Peyer's patch (tissue), 4 donors: ENCODE measurements around the gene SEMA5B. TPM values are rescaled to one million over a fixed set of nuclear protein-coding genes. Genes with fewer than 3 reads are reported as not detected.

Experiments
- DNase-seq, 3 donors: peaks; one replicate each; pipeline ENCODE4 v3.0.0-alpha.2; 2017 to 2019
- H3K27ac ChIP-seq, 4 donors: fragments of 200-600 bp; sonication (generic); one replicate each; pipeline ENCODE4 v1.5.1; 2016 to 2019
- H3K27me3 ChIP-seq, 2 donors: fragments of 200-600 bp; sonication (generic); one replicate each; pipeline ENCODE4 v1.5.1; 2019
- H3K36me3 ChIP-seq, 3 donors: fragments of 200-600 bp; sonication (generic); one replicate each; pipeline ENCODE4 v1.5.1; 2016 to 2019
- H3K4me1 ChIP-seq, 4 donors: fragments of 200-600 bp; sonication (generic); one replicate each; pipeline ENCODE4 v1.5.1; 2016 to 2019
- H3K4me3 ChIP-seq, 4 donors: fragments of 200-600 bp; sonication (generic); 1 replicate in 3 of 4; 2 replicates in 1 of 4; pipeline ENCODE4 v1.5.1; 2016 to 2019; ENCODE audit warnings: mild to moderate bottlenecking in 1 of 4
- H3K9me3 ChIP-seq, 4 donors: fragments of 200-600 bp; sonication (generic); one replicate each; pipeline ENCODE4 v1.5.1; 2016 to 2019; ENCODE audit warnings: mild to moderate bottlenecking in 1 of 4
- POLR2A ChIP-seq, 2 donors: fragments of 450-650 bp; IDR thresholded peaks; one replicate each; pipeline ENCODE4 v1.5.1; 2017; ENCODE audit warnings: antibody characterized with exemption in 2 of 2, mild to moderate bottlenecking in 2 of 2, moderate library complexity in 2 of 2
- total RNA-seq, 4 donors: library from RNA; depleted of rRNA; stranded (reverse); fragments of >200 nt; gene quantifications; one replicate each; pipeline ENCODE4 v1.1.0, GENCODE V29; 2016
- TF ChIP-seq, protein P1 (sequence below), 6 experiments: fragments of 450-650 bp in 4 of 6; fragments of 200-600 bp in 2 of 6; sonication (generic) in 1 of 6; IDR thresholded peaks; one replicate each; pipeline ENCODE4 v1.5.1; 2017 to 2019; ENCODE audit warnings: antibody characterized with exemption in 6 of 6, mild to moderate bottlenecking in 3 of 6, moderate library complexity in 1 of 6

The SEMA5B gene
- total RNA-seq, 4 donors from 2014 or later = 0.54 to 6.8 (median 2.5) TPM; not detected in 1

DNA sequence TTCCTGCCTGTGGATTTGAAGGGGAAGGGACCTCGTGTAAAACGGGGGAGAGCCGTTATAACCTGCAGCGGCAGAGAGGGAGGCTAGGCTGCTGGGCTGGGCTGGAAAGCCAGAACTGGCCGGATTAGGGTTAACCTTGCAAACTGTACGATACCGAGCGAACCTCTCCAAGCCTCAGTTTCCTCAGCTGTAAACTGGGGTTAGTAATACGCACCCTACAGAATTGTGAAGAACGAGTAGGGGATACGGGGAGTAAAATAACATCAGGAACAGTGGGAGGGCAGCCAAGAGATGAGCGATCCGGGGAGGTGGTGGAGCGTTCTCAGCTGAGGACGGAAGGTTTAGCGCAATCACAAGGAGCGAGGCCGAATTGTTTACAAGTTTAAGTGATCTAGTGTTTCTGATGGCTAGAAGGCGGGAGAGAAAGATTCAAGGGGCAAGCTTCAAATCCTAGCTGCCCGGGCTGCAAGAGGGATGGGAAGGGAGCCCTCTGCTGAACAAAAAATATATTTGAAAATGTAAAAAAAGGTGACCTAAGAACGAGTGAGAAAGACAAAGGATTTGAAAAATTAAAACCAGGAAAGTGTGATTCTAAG lies 768 bp upstream of the SEMA5B start:
- Histone ChIP-seq H3K4me1 (peaks cover 0 to 30% (median 17%) of the 10 kb centered on the region in 4 donors), H3K27me3 (peaks cover 0 to 23% of the 10 kb centered on the region in 2 donors), H3K27ac (no peak overlapping the region), H3K4me3 (peak overlapping the region; percentile 40 to 67 (median 56)), H3K9me3 (no peaks in the 10 kb centered on the region), H3K36me3 (no peaks in the 10 kb centered on the region)
- DNase-seq = peak in 2 of 3 donors; percentile 18 to 58
- TF ChIP-seq, protein P1, sequence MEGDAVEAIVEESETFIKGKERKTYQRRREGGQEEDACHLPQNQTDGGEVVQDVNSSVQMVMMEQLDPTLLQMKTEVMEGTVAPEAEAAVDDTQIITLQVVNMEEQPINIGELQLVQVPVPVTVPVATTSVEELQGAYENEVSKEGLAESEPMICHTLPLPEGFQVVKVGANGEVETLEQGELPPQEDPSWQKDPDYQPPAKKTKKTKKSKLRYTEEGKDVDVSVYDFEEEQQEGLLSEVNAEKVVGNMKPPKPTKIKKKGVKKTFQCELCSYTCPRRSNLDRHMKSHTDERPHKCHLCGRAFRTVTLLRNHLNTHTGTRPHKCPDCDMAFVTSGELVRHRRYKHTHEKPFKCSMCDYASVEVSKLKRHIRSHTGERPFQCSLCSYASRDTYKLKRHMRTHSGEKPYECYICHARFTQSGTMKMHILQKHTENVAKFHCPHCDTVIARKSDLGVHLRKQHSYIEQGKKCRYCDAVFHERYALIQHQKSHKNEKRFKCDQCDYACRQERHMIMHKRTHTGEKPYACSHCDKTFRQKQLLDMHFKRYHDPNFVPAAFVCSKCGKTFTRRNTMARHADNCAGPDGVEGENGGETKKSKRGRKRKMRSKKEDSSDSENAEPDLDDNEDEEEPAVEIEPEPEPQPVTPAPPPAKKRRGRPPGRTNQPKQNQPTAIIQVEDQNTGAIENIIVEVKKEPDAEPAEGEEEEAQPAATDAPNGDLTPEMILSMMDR (IDR thresholded peaks at IDR 0.05) = peak in 5 of 6 experiments; percentile 9 to 45 (median 40)
- no peak for TF ChIP-seq POLR2A (IDR thresholded peaks at IDR 0.05)

DNA sequence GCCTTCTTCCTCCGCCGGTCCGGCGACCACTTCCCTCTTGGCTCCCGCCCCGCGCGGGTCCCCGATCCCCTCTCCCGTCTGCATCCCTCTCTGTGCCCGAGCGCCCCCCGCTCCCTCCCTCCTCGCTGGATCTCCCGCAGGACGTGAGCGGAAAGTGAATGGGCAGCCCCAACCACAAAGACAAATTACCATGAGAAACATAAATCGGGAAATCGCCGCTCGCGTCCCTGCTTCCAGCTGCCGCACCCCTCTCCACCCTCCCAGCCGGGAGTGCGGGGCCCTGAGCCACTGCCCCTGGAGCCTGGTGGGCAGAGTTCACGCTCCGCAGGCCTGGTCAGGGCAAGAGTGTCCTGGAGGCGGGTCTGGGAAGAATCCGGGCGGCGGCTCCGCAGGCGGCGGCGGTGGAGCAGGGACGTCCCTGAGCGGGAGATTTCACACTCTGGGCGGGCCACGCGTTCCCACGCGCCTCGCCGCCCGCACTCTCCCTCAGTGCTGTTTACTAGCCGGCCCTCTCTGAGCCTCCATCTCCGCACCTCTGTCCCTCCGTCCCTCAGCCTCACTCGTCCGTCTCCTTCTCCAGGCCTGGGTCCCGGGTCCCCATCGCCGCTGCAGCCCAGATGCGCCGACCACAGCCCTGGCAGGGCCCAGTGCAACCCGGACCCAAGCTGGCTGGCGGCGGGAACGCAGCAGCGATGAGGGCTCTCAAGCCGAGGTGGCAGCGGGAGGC lies 835 bp downstream of the SEMA5B start:
- Histone ChIP-seq H3K27me3 (peaks cover 0 to 23% of the 10 kb centered on the region in 2 donors), H3K27ac (no peak overlapping the region), H3K4me1 (peaks cover 0 to 30% (median 17%) of the 10 kb centered on the region in 4 donors), H3K4me3 (peak overlapping the region; percentile 40 to 67 (median 56)), H3K36me3 (no peaks in the 10 kb centered on the region), H3K9me3 (no peaks in the 10 kb centered on the region)
- DNase-seq = peak in 2 of 3 donors; percentile 50 to 58
- TF ChIP-seq POLR2A (IDR thresholded peaks at IDR 0.05) = no peak
- TF ChIP-seq, protein P1 (IDR thresholded peaks at IDR 0.05) = no peak

DNA sequence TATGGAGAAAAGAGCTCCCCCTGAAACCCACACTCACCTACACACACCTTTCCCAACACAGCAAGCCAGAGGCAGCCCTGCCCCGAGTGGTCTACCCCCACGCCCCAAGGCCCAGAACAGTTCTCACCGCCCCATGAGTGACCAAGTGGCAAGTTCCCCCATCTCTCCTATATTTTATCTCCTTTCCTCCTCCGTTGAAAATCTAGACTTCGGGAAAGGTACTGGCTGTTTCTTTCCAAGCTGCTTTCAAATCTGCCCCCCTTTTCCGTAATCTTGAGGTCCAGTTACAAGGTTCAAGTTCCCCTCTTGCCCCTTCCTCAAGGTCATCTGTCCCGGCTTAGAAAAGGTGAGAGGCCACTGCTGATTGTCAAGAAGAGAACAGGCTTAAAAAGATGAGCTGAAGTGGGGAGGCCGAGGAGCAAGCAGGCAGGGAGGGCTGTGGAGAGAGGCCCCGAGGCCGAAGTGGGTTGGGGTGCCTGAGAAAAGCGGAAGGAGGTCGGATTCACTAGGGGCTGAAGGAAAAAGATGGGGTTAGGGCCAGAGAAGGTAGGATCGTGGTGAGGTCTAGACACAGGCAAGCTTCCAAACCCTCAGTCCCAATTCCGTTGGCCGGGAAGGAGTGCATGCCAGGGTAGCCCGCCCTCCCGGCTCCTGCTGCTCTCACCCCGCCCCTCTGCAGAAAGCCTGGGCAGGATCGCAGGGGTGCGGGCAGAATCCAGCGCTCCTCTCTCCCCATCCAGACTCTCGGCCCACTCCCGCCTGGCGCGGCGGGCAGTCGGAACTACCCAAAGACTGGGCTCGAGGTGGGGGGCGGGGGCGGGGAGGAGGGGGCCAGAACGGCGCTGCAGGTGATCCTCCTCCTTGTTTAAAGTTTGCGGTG lies 1.7 kb downstream of the SEMA5B start:
- Histone ChIP-seq H3K27me3 (peaks cover 0 to 23% of the 10 kb centered on the region in 2 donors), H3K4me3 (peak overlapping the region in 3 of 4 donors; percentile 55 to 67 (median 58)), H3K9me3 (no peaks in the 10 kb centered on the region), H3K36me3 (no peaks in the 10 kb centered on the region), H3K4me1 (peaks cover 0 to 30% (median 17%) of the 10 kb centered on the region in 4 donors), H3K27ac (no peak overlapping the region)
- DNase-seq = no peak
- no peak for TF ChIP-seq POLR2A (IDR thresholded peaks at IDR 0.05)
- TF ChIP-seq, protein P1 (IDR thresholded peaks at IDR 0.05) = no peak

DNA sequence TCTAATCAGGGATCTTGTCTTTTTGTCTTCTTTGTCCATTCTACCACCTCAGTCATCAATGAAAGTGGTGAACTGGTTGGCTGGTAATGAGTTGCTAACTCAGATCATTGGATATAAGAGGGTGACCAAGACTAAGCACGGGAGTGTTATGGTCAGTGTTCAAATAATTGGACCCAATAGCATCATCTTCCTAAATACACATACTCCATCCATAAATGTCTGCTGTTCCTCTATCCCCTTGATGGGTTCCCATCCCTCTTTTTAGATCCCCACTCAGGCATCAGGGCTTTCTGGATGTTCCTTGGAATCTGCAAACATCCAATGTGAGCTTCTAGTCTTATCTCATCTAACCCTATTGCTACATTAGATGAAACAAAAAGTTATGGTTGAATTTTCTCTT lies 3.5 kb downstream of the SEMA5B start:
- Histone ChIP-seq H3K4me3 (no peak overlapping the region), H3K4me1 (peaks cover 0 to 30% (median 17%) of the 10 kb centered on the region in 4 donors), H3K27me3 (peaks cover 0 to 23% of the 10 kb centered on the region in 2 donors), H3K27ac (no peak overlapping the region), H3K36me3 (no peaks in the 10 kb centered on the region), H3K9me3 (no peaks in the 10 kb centered on the region)
- no peak for DNase-seq
- TF ChIP-seq, protein P1 (IDR thresholded peaks at IDR 0.05) = no peak
- TF ChIP-seq POLR2A (IDR thresholded peaks at IDR 0.05) = no peak

DNA sequence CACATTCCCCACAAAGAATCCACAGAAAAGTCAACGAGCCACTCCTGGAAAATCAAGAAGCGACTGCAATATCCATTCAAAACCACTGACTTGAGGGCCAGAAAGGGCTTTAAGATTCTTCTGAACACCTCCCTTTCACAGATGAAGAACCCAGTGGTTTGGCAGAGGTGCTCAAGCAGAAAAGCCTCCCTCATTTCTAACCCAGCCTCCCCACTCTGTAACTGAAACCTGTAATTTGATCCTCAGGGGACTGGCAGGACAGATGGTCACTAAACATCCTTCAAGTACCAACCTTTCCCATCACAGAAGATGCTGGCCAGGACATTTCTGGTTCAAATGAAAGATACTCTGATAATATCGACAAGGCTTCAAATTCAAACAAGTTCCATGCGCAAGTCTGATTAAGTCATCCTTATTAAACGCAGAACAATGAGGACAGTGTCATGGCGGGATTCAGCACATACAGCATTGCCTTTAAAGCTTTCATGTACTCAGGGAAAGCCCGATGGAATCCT lies 5.5 kb downstream of the SEMA5B start:
- H3K9me3 ChIP-seq = no peaks in the 10 kb centered on the region
- H3K4me3 ChIP-seq = no peak overlapping the region
- no peak overlapping the region for H3K27ac ChIP-seq
- DNase-seq = no peak
- no peak for TF ChIP-seq POLR2A (IDR thresholded peaks at IDR 0.05)
- TF ChIP-seq, protein P1 (IDR thresholded peaks at IDR 0.05) = no peak
- peaks cover 0 to 11% (median 10%) of the 10 kb centered on the region in 4 donors for H3K4me1 ChIP-seq
- H3K27me3 ChIP-seq = peaks cover 0 to 14% of the 10 kb centered on the region in 2 donors
- no peaks in the 10 kb centered on the region for H3K36me3 ChIP-seq
